Measurements from ENCODE around the gene SLC37A1.

The SLC37A1 gene

GRCh38 chr21:42543106-42543847 lies 29.6 kb downstream of the SLC37A1 start:
- no peaks in the 10 kb centered on the region for H3K9me3 ChIP-seq (ENCODE audit: control insufficient read depth, insufficient read depth, low read depth, low read length)
- CTCF ChIA-PET: interaction anchor here (0.7 to 1.0 kb wide), 2 partner anchors 50 to 426 kb away, joined by 3 read pairs; no protein-coding TSS in a partner anchor
- POLR2A ChIA-PET: no interaction called here
- no peak overlapping the region for H3K4me3 ChIP-seq (ENCODE audit: low read depth, low read length)
- peaks cover 0 to 32% of the 10 kb centered on the region in 2 experiments; a peak in 1 of 3 replicates for H3K36me3 ChIP-seq (ENCODE audit: control insufficient read depth in 2 of 2, insufficient read depth in 1 of 2, low read length in 2 of 2)
- H3K27ac ChIP-seq (ENCODE audit: extremely low read depth, low read depth, low read length): no peak overlapping the region
- 0 out of 2 replicates have a peak, but pooled peaks cover 4% of the 10 kb centered on the region for H3K4me1 ChIP-seq (ENCODE audit: control insufficient read depth, insufficient read depth, low read length)
- TF ChIP-seq ZNF26 (tag by site-specific recombination; IDR thresholded peaks at IDR 0.05): no peak
- no peak for TF ChIP-seq SP7 (tag by site-specific recombination; IDR thresholded peaks at IDR 0.05)
- TF ChIP-seq ZNF747 (tag by site-specific recombination; IDR thresholded peaks at IDR 0.05): no peak
- no peak for TF ChIP-seq OVOL3 (tag by site-specific recombination; IDR thresholded peaks at IDR 0.05)
- no peak for TF ChIP-seq ZNF830 (tag by site-specific recombination; IDR thresholded peaks at IDR 0.05; ENCODE audit: low read depth)
- no peak for TF ChIP-seq ZNF292 (tag by site-specific recombination; IDR thresholded peaks at IDR 0.05; ENCODE audit: borderline replicate concordance, low read depth)
- no peak for TF ChIP-seq KLF9 (tag by site-specific recombination; IDR thresholded peaks at IDR 0.05; ENCODE audit: low read depth)
- no peak for TF ChIP-seq ZNF10 (tag by site-specific recombination; IDR thresholded peaks at IDR 0.05)
- TF ChIP-seq RBAK (tag by site-specific recombination; IDR thresholded peaks at IDR 0.05): no peak

GRCh38 chr21:42544544-42544943 lies 30.9 kb downstream of the SLC37A1 start:
- H3K9me3 ChIP-seq (ENCODE audit: control insufficient read depth, insufficient read depth, low read depth, low read length): no peaks in the 10 kb centered on the region
- no peak overlapping the region for H3K4me3 ChIP-seq (ENCODE audit: low read depth, low read length)
- H3K36me3 ChIP-seq (ENCODE audit: control insufficient read depth in 2 of 2, insufficient read depth in 1 of 2, low read length in 2 of 2): peaks cover 0 to 37% of the 10 kb centered on the region in 2 experiments; a peak in 1 of 3 replicates
- CTCF ChIA-PET: interaction anchor here (0.6 to 0.7 kb wide), 2 partner anchors 9 to 241 kb away, joined by 3 read pairs; no protein-coding TSS in a partner anchor
- POLR2A ChIA-PET: interaction anchor here (1.5 kb wide), 1 partner anchor 9 kb away, joined by 5 read pairs; no protein-coding TSS in a partner anchor
- H3K27ac ChIP-seq (ENCODE audit: extremely low read depth, low read depth, low read length): no peak overlapping the region
- H3K4me1 ChIP-seq (ENCODE audit: control insufficient read depth, insufficient read depth, low read length): no peaks in the 10 kb centered on the region
- TF ChIP-seq ZNF664 (tag by site-specific recombination; IDR thresholded peaks at IDR 0.05): no peak
- no peak for TF ChIP-seq PRDM10 (tag by site-specific recombination; IDR thresholded peaks at IDR 0.05)

GRCh38 chr21:42545317-42545716 lies 31.7 kb downstream of the SLC37A1 start:
- Histone ChIP-seq H3K4me1 (ENCODE audit: control insufficient read depth, insufficient read depth, low read length) (no peaks in the 10 kb centered on the region), H3K36me3 (ENCODE audit: control insufficient read depth in 2 of 2, insufficient read depth in 1 of 2, low read length in 2 of 2) (peaks cover 0 to 37% of the 10 kb centered on the region in 2 experiments; a peak in 1 of 3 replicates), H3K9me3 (ENCODE audit: control insufficient read depth, insufficient read depth, low read depth, low read length) (no peaks in the 10 kb centered on the region), H3K4me3 (ENCODE audit: low read depth, low read length) (no peak overlapping the region), H3K27ac (ENCODE audit: extremely low read depth, low read depth, low read length) (no peak overlapping the region)
- CTCF ChIA-PET: interaction anchor here (0.6 kb wide), 1 partner anchor 56 kb away, joined by 3 read pairs; no protein-coding TSS in a partner anchor
- POLR2A ChIA-PET: interaction anchor here (1.5 kb wide), 1 partner anchor 10 kb away, joined by 5 read pairs; no protein-coding TSS in a partner anchor
- TF ChIP-seq RBAK (tag by site-specific recombination; IDR thresholded peaks at IDR 0.05) (no peak), ZNF645 (tag by site-specific recombination; IDR thresholded peaks at IDR 0.05) (no peak), ZNF514 (tag by site-specific recombination; IDR thresholded peaks at IDR 0.05) (no peak), ZNF660 (tag by site-specific recombination; IDR thresholded peaks at IDR 0.05) (no peak), MEIS1 (CRISPR knock-in tag; IDR thresholded peaks at IDR 0.05; ENCODE audit: borderline replicate concordance) (no peak), ZNF837 (tag by site-specific recombination; IDR thresholded peaks at IDR 0.05) (no peak), ZNF521 (tag by site-specific recombination; IDR thresholded peaks at IDR 0.05) (no peak), ZSCAN30 (tag by site-specific recombination; IDR thresholded peaks at IDR 0.05) (no peak), ZNF280C (tag by site-specific recombination; IDR thresholded peaks at IDR 0.05) (no peak), ZNF416 (tag by site-specific recombination; IDR thresholded peaks at IDR 0.05) (no peak), ZNF24 (tag by site-specific recombination; IDR thresholded peaks at IDR 0.05) (no peak), ZNF629 (tag by site-specific recombination; IDR thresholded peaks at IDR 0.05) (no peak), ZNF19 (tag by site-specific recombination; IDR thresholded peaks at IDR 0.05; ENCODE audit: low read depth) (no peak)
